ENCODE data around the gene SNX21.
A peak's percentile ranks its signal among the peaks of the same experiment; 100 is the strongest.

The SNX21 gene

GRCh38 chr20:45852326-45852725, 18.7 kb downstream of the SNX21 start:
- ChIA-PET CTCF (interaction anchor here (0.7 to 1.6 kb wide), 6 partner anchors 11 to 117 kb away, joined by 3 to 4 read pairs (median 4); partner anchors contain the start of genes CTSA, NEURL2, SNX21 and ZSWIM1), POLR2A (no interaction called here)
- DNase-seq (ENCODE audit: extremely low spot score) = no peak
- TF ChIP-seq CTCF (IDR thresholded peaks at IDR 0.05; ENCODE audit: control extremely low read depth, extremely low read depth, low read depth, missing control alignments) = no peak

GRCh38 chr20:45853484-45853883, 19.9 kb downstream of the SNX21 start:
- no peak for TF ChIP-seq CTCF (IDR thresholded peaks at IDR 0.05; ENCODE audit: control extremely low read depth, extremely low read depth, low read depth, missing control alignments)
- DNase-seq (ENCODE audit: extremely low spot score) = no peak
- POLR2A ChIA-PET = no interaction called here
- CTCF ChIA-PET = interaction anchor here (1.4 to 1.6 kb wide), 2 partner anchors 12 to 36 kb away, joined by 4 read pairs; no protein-coding TSS in a partner anchor

GRCh38 chr20:45857114-45857881, 23.7 kb downstream of the SNX21 start, which contains the start of the genes ACOT8 and ZSWIM3:
Gene ACOT8, minus strand, starts transcription at chr20:45857392. Its CDS starts 77 bp downstream, at chr20:45857315.
Gene ZSWIM3, plus strand, starts transcription at chr20:45857614. Its CDS starts 212 bp downstream, at chr20:45857826.
- ChIA-PET CTCF (interaction anchor here (1.0 to 2.3 kb wide), 3 partner anchors 15 to 65 kb away, joined by 3 to 7 read pairs (median 3); partner anchors contain the start of genes DNTTIP1 and WFDC3), POLR2A (no interaction called here)
- DNase-seq (ENCODE audit: extremely low spot score) = peak; percentile 100
- TF ChIP-seq CTCF (IDR thresholded peaks at IDR 0.05; ENCODE audit: control extremely low read depth, extremely low read depth, low read depth, missing control alignments) = no peak

- POLR2A ChIA-PET = no interaction called here
- CTCF ChIA-PET = interaction anchor here (1.0 to 2.3 kb wide), 3 partner anchors 16 to 66 kb away, joined by 3 to 7 read pairs (median 3); partner anchors contain the start of genes DNTTIP1 and WFDC3
- TF ChIP-seq CTCF (IDR thresholded peaks at IDR 0.05; ENCODE audit: control extremely low read depth, extremely low read depth, low read depth, missing control alignments) = no peak
- DNase-seq (ENCODE audit: extremely low spot score) = peak; percentile 81
Measured at GRCh38 chr20:45857882-45858216, 24.2 kb downstream of the SNX21 start.

- ChIA-PET CTCF (interaction anchor here (0.6 to 1.5 kb wide), 2 partner anchors 22 to 60 kb away, joined by 3 read pairs; no protein-coding TSS in a partner anchor), POLR2A (interaction anchor here (0.7 kb wide), 1 partner anchor 109 kb away, joined by 4 read pairs; no protein-coding TSS in a partner anchor)
Measured at GRCh38 chr20:45859916-45860315, 26.3 kb downstream of the SNX21 start.

More at GRCh38 chr20:45859916-45860315, 26.3 kb downstream of the SNX21 start:
- no peak for TF ChIP-seq CTCF (IDR thresholded peaks at IDR 0.05; ENCODE audit: control extremely low read depth, extremely low read depth, low read depth, missing control alignments)
- DNase-seq (ENCODE audit: extremely low spot score) = no peak
